GM23338 (cell line): ENCODE data around the gene MGRN1. TPM values are rescaled to one million over a fixed set of nuclear protein-coding genes. Genes with fewer than 3 reads are reported as not detected.

ENCODE experiments used
- ATAC-seq: fragments of 200-7000 bp; cut with Tn5 transposase; 3 replicates; pipeline ENCODE4 v1.9.1; 2020
- DNase-seq: peaks from one replicate; pipeline ENCODE4 v3.0.0-alpha.2; 2015; ENCODE audit warnings: low spot score
- H2AFZ ChIP-seq: fragments of 200-600 bp; sonication (generic); 2 replicates; pipeline ENCODE4 v1.8.0; 2016; ENCODE audit warnings: antibody characterized with exemption, mild to moderate bottlenecking, moderate library complexity
- H3F3A ChIP-seq: fragments of 200-600 bp; sonication (generic); replicated peaks from 2 replicates; pipeline ENCODE4 v1.8.0; 2017; ENCODE audit warnings: antibody characterized with exemption, mixed run types, low read depth
- H3K27ac ChIP-seq: fragments of 200-600 bp; sonication (generic); 2 replicates; pipeline ENCODE4 v1.6.1; 2016; ENCODE audit warnings: low read depth
- H3K27me3 ChIP-seq: fragments of 200-600 bp; sonication (generic); 2 replicates; pipeline ENCODE4 v1.8.0; 2016; ENCODE audit warnings: mild to moderate bottlenecking, mixed run types, moderate library complexity; ENCODE audit not compliant: insufficient read depth
- H3K36me3 ChIP-seq: fragments of 200-600 bp; sonication (generic); 2 replicates; pipeline ENCODE4 v1.8.0; 2016; ENCODE audit warnings: mild to moderate bottlenecking; ENCODE audit not compliant: insufficient read depth
- H3K4me1 ChIP-seq: fragments of 200-600 bp; sonication (generic); 2 replicates; pipeline ENCODE4 v1.8.0; 2016; ENCODE audit warnings: mild to moderate bottlenecking, moderate library complexity; ENCODE audit not compliant: insufficient read depth
- H3K4me2 ChIP-seq: fragments of 200-600 bp; sonication (generic); 2 replicates; pipeline ENCODE4 v1.7.1; 2017; ENCODE audit warnings: mixed run types
- H3K4me3 ChIP-seq: fragments of 200-600 bp; sonication (generic); 2 replicates; pipeline ENCODE4 v1.6.1; 2016; ENCODE audit warnings: mixed run types
- H3K79me2 ChIP-seq: fragments of 200-600 bp; sonication (generic); replicated peaks from 2 replicates; pipeline ENCODE4 v1.8.0; 2017; ENCODE audit warnings: mild to moderate bottlenecking; ENCODE audit not compliant: insufficient read depth
- H3K9me2 ChIP-seq: fragments of 200-600 bp; sonication (generic); 2 replicates; pipeline ENCODE4 v1.8.0; 2017; ENCODE audit not compliant: insufficient read depth
- H4K20me1 ChIP-seq: fragments of 200-600 bp; sonication (generic); replicated peaks from 2 replicates; pipeline ENCODE4 v1.8.0; 2017; ENCODE audit warnings: mild to moderate bottlenecking; ENCODE audit not compliant: insufficient read depth
- H3K27ac Mint-ChIP-seq: 2 replicates; pipeline ENCODE4 v1.8.0; 2020; ENCODE audit warnings: inconsistent platforms, mild to moderate bottlenecking, moderate library complexity, mixed read lengths
- H3K27me3 Mint-ChIP-seq: 3 replicates; pipeline ENCODE4 v1.8.0; 2022; ENCODE audit warnings: low read depth, mild to moderate bottlenecking, moderate library complexity, mixed read lengths, inconsistent platforms; ENCODE audit not compliant: insufficient read depth, poor library complexity
- H3K36me3 Mint-ChIP-seq: 3 replicates; pipeline ENCODE4 v1.8.0; 2021; ENCODE audit warnings: low read depth, mild to moderate bottlenecking, inconsistent platforms, moderate library complexity, mixed read lengths
- H3K4me1 Mint-ChIP-seq: 3 replicates; pipeline ENCODE4 v1.8.0; 2020; ENCODE audit warnings: mild to moderate bottlenecking, inconsistent platforms, mixed read lengths
- H3K4me3 Mint-ChIP-seq: 3 replicates; pipeline ENCODE4 v1.8.0; 2021; ENCODE audit warnings: moderate library complexity, mild to moderate bottlenecking, inconsistent platforms, mixed read lengths
- H3K9me3 Mint-ChIP-seq: 3 replicates; pipeline ENCODE4 v1.8.0; 2020; ENCODE audit warnings: moderate library complexity, mild to moderate bottlenecking, inconsistent platforms, mixed read lengths
- CREB1 ChIP-seq: fragments of 250-450 bp; sonication (Bioruptor Pico); IDR thresholded peaks from 2 replicates; pipeline ENCODE4 v1.5.0; 2020; ENCODE audit warnings: low read depth, mild to moderate bottlenecking, moderate library complexity
- EZH2 ChIP-seq: fragments of 200-600 bp; sonication (generic); IDR thresholded peaks from one replicate; pipeline ENCODE4 v1.8.0; 2017; ENCODE audit warnings: antibody characterized with exemption, mild to moderate bottlenecking, low read depth; ENCODE audit not compliant: unreplicated experiment
- NANOG ChIP-seq: IDR thresholded peaks from 2 replicates; pipeline ENCODE4 v1.6.1; 2016; ENCODE audit warnings: antibody characterized with exemption, borderline replicate concordance
- POLR2AphosphoS5 ChIP-seq: IDR thresholded peaks from 2 replicates; pipeline ENCODE4 v1.6.1; 2016; ENCODE audit warnings: antibody characterized with exemption, low read depth
- ZNF114 ChIP-seq: fragments of 250-450 bp; sonication (Bioruptor Pico); IDR thresholded peaks from 2 replicates; pipeline ENCODE4 v1.5.0; 2020; ENCODE audit warnings: mild to moderate bottlenecking, moderate library complexity
- ZNF331 ChIP-seq: fragments of 250-450 bp; sonication (Bioruptor Pico); IDR thresholded peaks from 2 replicates; pipeline ENCODE4 v1.5.0; 2020; ENCODE audit warnings: low read depth, mild to moderate bottlenecking, moderate library complexity
- polyA plus RNA-seq: library from polyadenylated mRNA; unstranded; fragments of >200 nt; fragmentation: Nextera tagmentation; extraction: Ambion mirVana; gene quantifications from 2 replicates; pipeline ENCODE4 v1.2.1, GENCODE V29; 2016
- total RNA-seq: library from RNA; depleted of rRNA; stranded (reverse); fragments of >200 nt; shearing (Covaris generic); gene quantifications from 2 replicates; pipeline ENCODE4 v1.2.3, GENCODE V29; 2014
- TF ChIP-seq, protein P1 (sequence below): fragments of 250-450 bp; sonication (Bioruptor Pico); IDR thresholded peaks from 2 replicates; pipeline ENCODE4 v1.5.0; 2020; ENCODE audit warnings: mild to moderate bottlenecking, moderate library complexity
- TF ChIP-seq, protein P2 (sequence below), 2 experiments: fragments of 200-600 bp in 1 of 2; sonication (generic) in 1 of 2; conservative IDR thresholded peaks; 2 replicates each; pipeline versions ENCODE4 v1.5.1 to v1.6.1; 2016 to 2017; ENCODE audit warnings: antibody characterized with exemption in 2 of 2, low read depth in 2 of 2, mild to moderate bottlenecking in 2 of 2, moderate library complexity in 1 of 2

Gene MGRN1
- total and polyA plus RNA-seq, 2 experiments from 2014 or later, result 13.1 to 71.8 TPM

DNA sequence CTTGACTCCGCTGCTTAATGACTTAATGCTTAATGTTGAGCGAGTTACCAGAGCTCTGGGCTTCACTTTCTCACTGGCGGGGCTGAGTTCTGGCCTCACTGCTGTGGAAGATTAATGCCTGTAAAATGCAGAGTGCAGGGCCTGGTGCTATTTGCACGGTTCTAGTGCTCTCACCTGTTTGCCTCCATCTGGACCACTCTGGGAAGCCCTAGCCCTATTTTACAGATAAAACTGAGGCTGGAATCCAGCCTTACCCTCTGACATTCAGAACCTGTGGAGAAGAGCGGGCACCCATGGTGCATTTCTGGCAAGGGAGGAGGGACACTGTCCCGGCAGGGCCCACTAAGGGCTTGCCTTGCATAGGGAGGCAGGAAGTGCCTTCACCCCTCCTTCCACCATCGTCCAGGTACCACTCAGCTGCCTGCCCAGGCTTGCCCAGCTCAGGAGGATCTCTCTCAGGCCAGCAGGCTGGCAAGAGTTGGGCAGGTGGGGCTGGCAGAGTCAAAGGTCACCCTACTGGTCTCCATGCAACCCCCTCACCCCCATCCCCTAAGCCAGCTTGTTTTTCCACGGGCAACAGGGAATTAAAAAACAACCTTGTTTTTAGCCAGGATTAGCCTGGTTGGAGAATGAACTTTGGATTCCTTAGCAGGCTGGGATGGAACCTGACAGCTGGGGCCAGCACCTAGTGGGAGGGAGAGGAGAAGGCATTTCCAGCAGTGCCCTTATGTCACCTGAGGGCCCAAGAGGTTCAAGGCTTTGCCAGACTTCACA, 5.8 kb upstream of the MGRN1 start (continued):
- TF ChIP-seq, protein P1, sequence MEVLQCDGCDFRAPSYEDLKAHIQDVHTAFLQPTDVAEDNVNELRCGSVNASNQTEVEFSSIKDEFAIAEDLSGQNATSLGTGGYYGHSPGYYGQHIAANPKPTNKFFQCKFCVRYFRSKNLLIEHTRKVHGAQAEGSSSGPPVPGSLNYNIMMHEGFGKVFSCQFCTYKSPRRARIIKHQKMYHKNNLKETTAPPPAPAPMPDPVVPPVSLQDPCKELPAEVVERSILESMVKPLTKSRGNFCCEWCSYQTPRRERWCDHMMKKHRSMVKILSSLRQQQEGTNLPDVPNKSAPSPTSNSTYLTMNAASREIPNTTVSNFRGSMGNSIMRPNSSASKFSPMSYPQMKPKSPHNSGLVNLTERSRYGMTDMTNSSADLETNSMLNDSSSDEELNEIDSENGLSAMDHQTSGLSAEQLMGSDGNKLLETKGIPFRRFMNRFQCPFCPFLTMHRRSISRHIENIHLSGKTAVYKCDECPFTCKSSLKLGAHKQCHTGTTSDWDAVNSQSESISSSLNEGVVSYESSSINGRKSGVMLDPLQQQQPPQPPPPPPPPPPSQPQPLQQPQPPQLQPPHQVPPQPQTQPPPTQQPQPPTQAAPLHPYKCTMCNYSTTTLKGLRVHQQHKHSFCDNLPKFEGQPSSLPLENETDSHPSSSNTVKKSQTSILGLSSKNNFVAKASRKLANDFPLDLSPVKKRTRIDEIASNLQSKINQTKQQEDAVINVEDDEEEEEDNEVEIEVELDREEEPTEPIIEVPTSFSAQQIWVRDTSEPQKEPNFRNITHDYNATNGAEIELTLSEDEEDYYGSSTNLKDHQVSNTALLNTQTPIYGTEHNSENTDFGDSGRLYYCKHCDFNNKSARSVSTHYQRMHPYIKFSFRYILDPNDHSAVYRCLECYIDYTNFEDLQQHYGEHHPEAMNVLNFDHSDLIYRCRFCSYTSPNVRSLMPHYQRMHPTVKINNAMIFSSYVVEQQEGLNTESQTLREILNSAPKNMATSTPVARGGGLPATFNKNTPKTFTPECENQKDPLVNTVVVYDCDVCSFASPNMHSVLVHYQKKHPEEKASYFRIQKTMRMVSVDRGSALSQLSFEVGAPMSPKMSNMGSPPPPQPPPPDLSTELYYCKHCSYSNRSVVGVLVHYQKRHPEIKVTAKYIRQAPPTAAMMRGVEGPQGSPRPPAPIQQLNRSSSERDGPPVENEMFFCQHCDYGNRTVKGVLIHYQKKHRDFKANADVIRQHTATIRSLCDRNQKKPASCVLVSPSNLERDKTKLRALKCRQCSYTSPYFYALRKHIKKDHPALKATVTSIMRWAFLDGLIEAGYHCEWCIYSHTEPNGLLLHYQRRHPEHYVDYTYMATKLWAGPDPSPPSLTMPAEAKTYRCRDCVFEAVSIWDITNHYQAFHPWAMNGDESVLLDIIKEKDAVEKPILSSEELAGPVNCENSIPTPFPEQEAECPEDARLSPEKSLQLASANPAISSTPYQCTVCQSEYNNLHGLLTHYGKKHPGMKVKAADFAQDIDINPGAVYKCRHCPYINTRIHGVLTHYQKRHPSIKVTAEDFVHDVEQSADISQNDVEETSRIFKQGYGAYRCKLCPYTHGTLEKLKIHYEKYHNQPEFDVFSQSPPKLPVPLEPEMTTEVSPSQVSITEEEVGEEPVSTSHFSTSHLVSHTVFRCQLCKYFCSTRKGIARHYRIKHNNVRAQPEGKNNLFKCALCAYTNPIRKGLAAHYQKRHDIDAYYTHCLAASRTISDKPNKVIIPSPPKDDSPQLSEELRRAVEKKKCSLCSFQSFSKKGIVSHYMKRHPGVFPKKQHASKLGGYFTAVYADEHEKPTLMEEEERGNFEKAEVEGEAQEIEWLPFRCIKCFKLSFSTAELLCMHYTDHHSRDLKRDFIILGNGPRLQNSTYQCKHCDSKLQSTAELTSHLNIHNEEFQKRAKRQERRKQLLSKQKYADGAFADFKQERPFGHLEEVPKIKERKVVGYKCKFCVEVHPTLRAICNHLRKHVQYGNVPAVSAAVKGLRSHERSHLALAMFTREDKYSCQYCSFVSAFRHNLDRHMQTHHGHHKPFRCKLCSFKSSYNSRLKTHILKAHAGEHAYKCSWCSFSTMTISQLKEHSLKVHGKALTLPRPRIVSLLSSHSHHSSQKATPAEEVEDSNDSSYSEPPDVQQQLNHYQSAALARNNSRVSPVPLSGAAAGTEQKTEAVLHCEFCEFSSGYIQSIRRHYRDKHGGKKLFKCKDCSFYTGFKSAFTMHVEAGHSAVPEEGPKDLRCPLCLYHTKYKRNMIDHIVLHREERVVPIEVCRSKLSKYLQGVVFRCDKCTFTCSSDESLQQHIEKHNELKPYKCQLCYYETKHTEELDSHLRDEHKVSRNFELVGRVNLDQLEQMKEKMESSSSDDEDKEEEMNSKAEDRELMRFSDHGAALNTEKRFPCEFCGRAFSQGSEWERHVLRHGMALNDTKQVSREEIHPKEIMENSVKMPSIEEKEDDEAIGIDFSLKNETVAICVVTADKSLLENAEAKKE (CRISPR knock-in tag), result no peak
- TF ChIP-seq CREB1 (CRISPR knock-in tag) (no peak), ZNF331 (CRISPR knock-in tag) (no peak), ZNF114 (CRISPR knock-in tag) (no peak), EZH2 (no peak)
- TF ChIP-seq, protein P2, sequence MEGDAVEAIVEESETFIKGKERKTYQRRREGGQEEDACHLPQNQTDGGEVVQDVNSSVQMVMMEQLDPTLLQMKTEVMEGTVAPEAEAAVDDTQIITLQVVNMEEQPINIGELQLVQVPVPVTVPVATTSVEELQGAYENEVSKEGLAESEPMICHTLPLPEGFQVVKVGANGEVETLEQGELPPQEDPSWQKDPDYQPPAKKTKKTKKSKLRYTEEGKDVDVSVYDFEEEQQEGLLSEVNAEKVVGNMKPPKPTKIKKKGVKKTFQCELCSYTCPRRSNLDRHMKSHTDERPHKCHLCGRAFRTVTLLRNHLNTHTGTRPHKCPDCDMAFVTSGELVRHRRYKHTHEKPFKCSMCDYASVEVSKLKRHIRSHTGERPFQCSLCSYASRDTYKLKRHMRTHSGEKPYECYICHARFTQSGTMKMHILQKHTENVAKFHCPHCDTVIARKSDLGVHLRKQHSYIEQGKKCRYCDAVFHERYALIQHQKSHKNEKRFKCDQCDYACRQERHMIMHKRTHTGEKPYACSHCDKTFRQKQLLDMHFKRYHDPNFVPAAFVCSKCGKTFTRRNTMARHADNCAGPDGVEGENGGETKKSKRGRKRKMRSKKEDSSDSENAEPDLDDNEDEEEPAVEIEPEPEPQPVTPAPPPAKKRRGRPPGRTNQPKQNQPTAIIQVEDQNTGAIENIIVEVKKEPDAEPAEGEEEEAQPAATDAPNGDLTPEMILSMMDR (conservative IDR thresholded peaks at IDR 0.05; ENCODE audit: low read depth in 2 of 2), result no peak

DNA sequence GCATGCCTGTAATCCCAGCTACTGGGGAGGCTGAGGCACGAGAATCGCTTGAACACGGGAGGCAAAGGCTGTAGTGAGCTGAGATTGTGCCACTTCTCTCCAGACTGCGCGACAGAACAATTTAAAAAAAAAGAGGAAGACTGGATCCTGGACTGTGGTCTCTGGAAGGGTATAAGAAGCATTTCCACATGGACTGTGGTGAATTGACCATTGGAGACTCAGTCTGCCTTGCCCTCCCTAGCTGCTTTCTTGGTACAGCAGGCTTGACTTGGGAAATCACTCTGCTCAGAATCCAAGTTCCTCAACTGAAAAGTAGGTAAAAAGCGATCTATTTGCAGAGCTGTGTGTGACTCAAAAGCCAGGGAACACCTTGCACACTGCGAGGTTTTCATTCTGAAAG, 1.0 kb upstream of the MGRN1 start:
- Mint-ChIP-seq H3K27ac (no peak overlapping the region), H3K36me3 (no peaks in the 10 kb centered on the region), H3K27me3 (peaks cover 21% of the 10 kb centered on the region)
- TF ChIP-seq NANOG (no peak), POLR2AphosphoS5 (no peak)

More for the DNA sequence above, 1.0 kb upstream of the MGRN1 start:
- H3K4me3 Mint-ChIP-seq, result no peak overlapping the region
- Histone ChIP-seq H3K9me2 (no peaks in the 10 kb centered on the region), H3K27me3 (no peaks in the 10 kb centered on the region), H3K4me2 (no peak overlapping the region), H3K36me3 (peaks cover 4% of the 10 kb centered on the region; the same call in 1 of the 2 replicates), H3F3A (peaks cover 18% of the 10 kb centered on the region; the same call in 1 of the 2 replicates), H3K4me3 (no peak overlapping the region), H3K4me1 (0 out of 2 replicates have a peak, but pooled peaks cover 9% of the 10 kb centered on the region), H2AFZ (peak overlapping the region; percentile 97), H4K20me1 (peaks cover 10% of the 10 kb centered on the region), H3K27ac (no peak overlapping the region), H3K79me2 (peaks cover 34% of the 10 kb centered on the region)
- DNase-seq (no peak), ATAC-seq (no peak)
- H3K9me3 Mint-ChIP-seq, result no peaks in the 10 kb centered on the region
- H3K4me1 Mint-ChIP-seq, result peaks cover 21% of the 10 kb centered on the region
